ENCODE results near the gene AMBP.

- TF ChIP-seq EZH2 (IDR thresholded peaks at IDR 0.05; ENCODE audit: insufficient read depth, poor library complexity, severe bottlenecking) (no peak), EZH2phosphoT487 (IDR thresholded peaks at IDR 0.05; ENCODE audit: insufficient read depth, low read depth) (no peak)
These were observed 7.9 kb upstream of the AMBP start for GRCh38 chr9:114086009-114086408.
